Neural crest cell (in vitro differentiated cells): ENCODE results near the gene ATP11A. TPM values are rescaled to one million over a fixed set of nuclear protein-coding genes. Genes with fewer than 3 reads are reported as not detected.

Source experiments
- DNase-seq: peaks from one replicate; pipeline ENCODE4 v3.0.0; 2021; ENCODE audit warnings: low read depth, mixed read lengths, low spot score
- H3K27ac Mint-ChIP-seq: one replicate; pipeline ENCODE4 v1.8.0; 2021; ENCODE audit warnings: mild to moderate bottlenecking, mixed read lengths; ENCODE audit not compliant: unreplicated experiment
- H3K27me3 Mint-ChIP-seq: 2 replicates; pipeline ENCODE4 v1.8.0; 2021; ENCODE audit warnings: low read depth, mild to moderate bottlenecking, mixed read lengths
- H3K36me3 Mint-ChIP-seq: 2 replicates; pipeline ENCODE4 v1.8.0; 2021; ENCODE audit warnings: low read depth, mild to moderate bottlenecking, mixed read lengths
- H3K4me1 Mint-ChIP-seq: 2 replicates; pipeline ENCODE4 v1.8.0; 2021; ENCODE audit warnings: mixed read lengths
- H3K4me3 Mint-ChIP-seq: one replicate; pipeline ENCODE4 v1.8.0; 2021; ENCODE audit warnings: mild to moderate bottlenecking, mixed read lengths
- H3K9me3 Mint-ChIP-seq: 2 replicates; pipeline ENCODE4 v1.8.0; 2021; ENCODE audit warnings: mixed read lengths
- CTCF ChIP-seq: fragments of 200-600 bp; sonication (generic); conservative IDR thresholded peaks from 2 replicates; pipeline ENCODE4 v1.5.0; 2021; ENCODE audit warnings: antibody characterized with exemption, mild to moderate bottlenecking
- total RNA-seq: library from RNA; stranded (reverse); gene quantifications from 2 replicates; pipeline ENCODE4 v1.2.1, GENCODE V29; 2021

ATP11A gene
- total RNA-seq, 1 donor from 2014 or later, result 97.4 TPM

- H3K27ac Mint-ChIP-seq, result no peak overlapping the region
- H3K4me1 Mint-ChIP-seq, result no peaks in the 10 kb centered on the region
- DNase-seq, result no peak
- no peak for TF ChIP-seq CTCF
- no peaks in the 10 kb centered on the region for H3K27me3 Mint-ChIP-seq
- H3K4me3 Mint-ChIP-seq, result no peak overlapping the region
- peaks cover 35% of the 10 kb centered on the region for H3K36me3 Mint-ChIP-seq
- no peaks in the 10 kb centered on the region for H3K9me3 Mint-ChIP-seq
Observed at GRCh38 chr13:112835796-112836195, 146.0 kb downstream of the ATP11A start.

GRCh38 chr13:112836940-112837339 is 147.1 kb downstream of the ATP11A start:
- Mint-ChIP-seq H3K27ac (peak overlapping the region; percentile 81), H3K4me3 (no peak overlapping the region), H3K4me1 (no peaks in the 10 kb centered on the region), H3K36me3 (peaks cover 25% of the 10 kb centered on the region), H3K9me3 (no peaks in the 10 kb centered on the region), H3K27me3 (no peaks in the 10 kb centered on the region)
- DNase-seq, result no peak
- no peak for TF ChIP-seq CTCF

GRCh38 chr13:112837371-112838037 is 147.7 kb downstream of the ATP11A start:
- H3K4me1 Mint-ChIP-seq, result no peaks in the 10 kb centered on the region
- DNase-seq, result no peak
- H3K9me3 Mint-ChIP-seq, result no peaks in the 10 kb centered on the region
- no peak overlapping the region for H3K4me3 Mint-ChIP-seq
- no peaks in the 10 kb centered on the region for H3K27me3 Mint-ChIP-seq
- TF ChIP-seq CTCF, result no peak
- peak overlapping the region; percentile 81 for H3K27ac Mint-ChIP-seq
- H3K36me3 Mint-ChIP-seq, result peaks cover 22% of the 10 kb centered on the region

- peaks cover 18% of the 10 kb centered on the region for H3K36me3 Mint-ChIP-seq
- no peak overlapping the region for H3K27ac Mint-ChIP-seq
Observed at GRCh38 chr13:112838038-112838841, 148.4 kb downstream of the ATP11A start.

GRCh38 chr13:112838842-112839117 is 148.9 kb downstream of the ATP11A start:
- Mint-ChIP-seq H3K9me3 (no peaks in the 10 kb centered on the region), H3K4me3 (no peak overlapping the region), H3K36me3 (peaks cover 19% of the 10 kb centered on the region), H3K27ac (peak overlapping the region; percentile 35), H3K27me3 (no peaks in the 10 kb centered on the region), H3K4me1 (no peaks in the 10 kb centered on the region)
- TF ChIP-seq CTCF, result no peak
- DNase-seq, result no peak

More at GRCh38 chr13:112838038-112838841, 148.4 kb downstream of the ATP11A start:
- Mint-ChIP-seq H3K4me1 (no peaks in the 10 kb centered on the region), H3K9me3 (no peaks in the 10 kb centered on the region), H3K27me3 (no peaks in the 10 kb centered on the region), H3K4me3 (no peak overlapping the region)
- no peak for DNase-seq
- no peak for TF ChIP-seq CTCF
